ENCODE results near the gene SECTM1. TPM values are rescaled to one million over a fixed set of nuclear protein-coding genes. Genes with fewer than 3 reads are reported as not detected.
"Not testable (repeated sequence)": the region's sequence is repeated elsewhere in the genome, so short reads cannot be mapped to it uniquely, and the experiment has no call there.

Gene SECTM1
- total RNA-seq, 2 donors from 2014 or later: 10.3 to 14.5 TPM

GRCh38 chr17:82371333-82372248 lies 38.0 kb upstream of the SECTM1 start, which contains the start of gene UTS2R:
TSS of gene UTS2R (plus strand) at chr17:82371765. CDS start at chr17:82374325, 2,560 bp downstream.
- intact Hi-C loops (cut with DNase I): no loop called here
- DNase-seq (ENCODE audit: low spot score): peak; percentile 66

- DNase-seq (ENCODE audit: low spot score): peak; percentile 72
- intact Hi-C loops (cut with DNase I): no loop called here
Observed at GRCh38 chr17:82370471-82371332, 37.1 kb upstream of the SECTM1 start.

GRCh38 chr17:82369211-82369610 lies 35.6 kb upstream of the SECTM1 start:
- intact Hi-C loops (cut with DNase I): no loop called here
- no peak for DNase-seq (ENCODE audit: low spot score)

- intact Hi-C loops (cut with DNase I): no loop called here
- DNase-seq (ENCODE audit: low spot score): no peak
Observed at GRCh38 chr17:82367724-82368524, 34.4 kb upstream of the SECTM1 start.

- no peak for DNase-seq (ENCODE audit: low spot score)
- intact Hi-C loops (cut with DNase I): no loop called here
Observed at GRCh38 chr17:82366749-82367148, 33.2 kb upstream of the SECTM1 start.

GRCh38 chr17:82365606-82366295 lies 32.2 kb upstream of the SECTM1 start:
- no peak for DNase-seq (ENCODE audit: low spot score)
- intact Hi-C loops (cut with DNase I): no loop called here

- DNase-seq (ENCODE audit: low spot score): no peak
- intact Hi-C loops (cut with DNase I): no loop called here
Observed at GRCh38 chr17:82361885-82362633, 28.5 kb upstream of the SECTM1 start.

GRCh38 chr17:82359451-82360074 lies 26.0 kb upstream of the SECTM1 start:
- intact Hi-C loops (cut with DNase I): loop anchor here (10.0 kb wide), 3 partner anchors 305 to 425 kb away; no protein-coding TSS in a partner anchor
- DNase-seq (ENCODE audit: low spot score): not testable (repeated sequence)

- intact Hi-C loops (cut with DNase I): loop anchor here (10.0 kb wide), 3 partner anchors 306 to 426 kb away; no protein-coding TSS in a partner anchor
- no peak for DNase-seq (ENCODE audit: low spot score)
Observed at GRCh38 chr17:82358465-82359350, 25.1 kb upstream of the SECTM1 start, which contains the start of gene TEX19. TSS of gene TEX19 (plus strand) at chr17:82359247. CDS start at chr17:82362151, 2,904 bp downstream.

GRCh38 chr17:82357394-82357793 lies 23.8 kb upstream of the SECTM1 start:
- intact Hi-C loops (cut with DNase I): loop anchor here (10.0 kb wide), 3 partner anchors 307 to 427 kb away; no protein-coding TSS in a partner anchor
- DNase-seq (ENCODE audit: low spot score): no peak

GRCh38 chr17:82356845-82357355 lies 23.3 kb upstream of the SECTM1 start:
- no peak for DNase-seq (ENCODE audit: low spot score)
- intact Hi-C loops (cut with DNase I): loop anchor here (10.0 kb wide), 3 partner anchors 308 to 428 kb away; no protein-coding TSS in a partner anchor

GRCh38 chr17:82355770-82356427 lies 22.3 kb upstream of the SECTM1 start:
- no peak for DNase-seq (ENCODE audit: low spot score)

GRCh38 chr17:82354804-82355308 lies 21.3 kb upstream of the SECTM1 start:
- intact Hi-C loops (cut with DNase I): loop anchor here (5.0 to 10.0 kb wide), 4 partner anchors 57 to 430 kb away; no protein-coding TSS in a partner anchor
- no peak for DNase-seq (ENCODE audit: low spot score)

More at GRCh38 chr17:82355770-82356427, 22.3 kb upstream of the SECTM1 start:
- intact Hi-C loops (cut with DNase I): loop anchor here (10.0 kb wide), 3 partner anchors 309 to 429 kb away; no protein-coding TSS in a partner anchor

GRCh38 chr17:82353484-82353883 lies 19.9 kb upstream of the SECTM1 start:
- no peak for DNase-seq (ENCODE audit: low spot score)
- intact Hi-C loops (cut with DNase I): loop anchor here (2.0 to 10.0 kb wide), 5 partner anchors 59 to 431 kb away; no protein-coding TSS in a partner anchor
